HG03460 (cell line): ENCODE measurements around the gene BTBD17.
"Not testable (repeated sequence)": the region's sequence is repeated elsewhere in the genome, so short reads cannot be mapped to it uniquely, and the experiment has no call there.

ENCODE experiments used
- ATAC-seq: cut with Tn5 transposase; IDR thresholded peaks from one replicate; pipeline ENCODE4 v1.9.1; 2021; ENCODE audit not compliant: unreplicated experiment

Gene BTBD17, protein sequence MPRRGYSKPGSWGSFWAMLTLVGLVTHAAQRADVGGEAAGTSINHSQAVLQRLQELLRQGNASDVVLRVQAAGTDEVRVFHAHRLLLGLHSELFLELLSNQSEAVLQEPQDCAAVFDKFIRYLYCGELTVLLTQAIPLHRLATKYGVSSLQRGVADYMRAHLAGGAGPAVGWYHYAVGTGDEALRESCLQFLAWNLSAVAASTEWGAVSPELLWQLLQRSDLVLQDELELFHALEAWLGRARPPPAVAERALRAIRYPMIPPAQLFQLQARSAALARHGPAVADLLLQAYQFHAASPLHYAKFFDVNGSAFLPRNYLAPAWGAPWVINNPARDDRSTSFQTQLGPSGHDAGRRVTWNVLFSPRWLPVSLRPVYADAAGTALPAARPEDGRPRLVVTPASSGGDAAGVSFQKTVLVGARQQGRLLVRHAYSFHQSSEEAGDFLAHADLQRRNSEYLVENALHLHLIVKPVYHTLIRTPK

DNA sequence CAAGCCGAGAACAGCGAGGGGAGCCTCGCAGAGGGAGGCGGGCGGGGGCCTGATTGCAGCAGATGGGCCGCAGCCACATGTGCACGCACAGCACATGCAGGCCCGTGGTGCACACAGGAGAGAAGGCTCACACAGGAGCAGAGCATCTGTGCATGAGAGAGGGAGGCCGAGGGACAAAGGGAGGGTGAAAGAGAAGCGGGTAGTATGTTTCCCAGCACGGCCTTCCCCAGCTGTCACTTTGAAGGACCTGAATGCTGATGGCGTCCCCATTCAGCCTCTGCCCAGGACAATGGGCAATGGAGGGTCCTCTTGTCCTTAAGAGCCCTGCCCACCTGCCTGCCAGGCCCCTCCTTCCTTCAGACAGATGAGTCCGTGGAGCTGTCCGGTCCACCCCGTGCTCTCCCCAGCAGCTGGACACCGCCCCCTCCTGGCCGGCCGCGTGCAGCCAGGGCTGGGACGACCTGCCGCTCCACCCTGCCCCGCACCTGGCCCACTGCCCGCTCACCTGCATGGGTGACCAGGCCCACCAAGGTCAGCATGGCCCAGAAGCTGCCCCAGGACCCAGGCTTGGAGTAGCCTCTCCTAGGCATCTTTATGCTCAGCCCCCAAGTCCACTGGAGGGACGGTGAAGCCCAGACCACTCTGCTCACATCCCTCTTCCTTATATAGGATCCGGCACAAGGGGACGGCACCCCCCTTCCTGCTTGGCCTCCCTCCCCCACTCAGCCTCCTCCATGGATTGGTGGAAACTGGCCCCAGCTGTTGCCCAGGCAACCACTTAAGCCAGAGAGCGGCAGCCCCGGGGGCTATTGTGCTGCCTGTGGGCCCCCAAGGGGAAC, at the start of gene BTBD17:
TSS of gene BTBD17 (minus strand) at position 639 of the 839 bp plus-strand sequence. CDS start at position 590, 49 bp downstream.
- no peak for ATAC-seq

DNA sequence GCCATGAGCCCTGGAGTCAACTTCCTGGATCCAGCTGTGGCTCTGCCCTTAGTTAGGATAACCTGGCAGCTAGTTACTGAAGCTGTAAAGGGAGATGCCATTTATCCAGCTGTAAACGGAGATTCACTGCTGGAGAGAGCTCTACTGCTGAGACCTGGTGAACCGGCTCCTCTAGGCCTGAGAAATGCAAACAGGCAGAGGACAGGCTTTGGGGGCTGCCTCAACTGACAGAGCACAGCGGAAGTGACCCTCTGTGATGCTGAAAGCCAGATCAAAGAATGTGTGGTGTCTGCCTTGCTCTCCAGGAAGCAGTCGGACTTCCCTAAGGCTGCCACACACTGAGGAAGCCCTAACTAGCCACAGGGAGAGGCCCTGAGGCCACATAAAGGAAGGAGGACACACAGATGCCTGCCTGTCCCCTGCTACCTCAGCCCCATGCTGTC, 48.4 kb upstream of the BTBD17 start:
- ATAC-seq = no peak

DNA sequence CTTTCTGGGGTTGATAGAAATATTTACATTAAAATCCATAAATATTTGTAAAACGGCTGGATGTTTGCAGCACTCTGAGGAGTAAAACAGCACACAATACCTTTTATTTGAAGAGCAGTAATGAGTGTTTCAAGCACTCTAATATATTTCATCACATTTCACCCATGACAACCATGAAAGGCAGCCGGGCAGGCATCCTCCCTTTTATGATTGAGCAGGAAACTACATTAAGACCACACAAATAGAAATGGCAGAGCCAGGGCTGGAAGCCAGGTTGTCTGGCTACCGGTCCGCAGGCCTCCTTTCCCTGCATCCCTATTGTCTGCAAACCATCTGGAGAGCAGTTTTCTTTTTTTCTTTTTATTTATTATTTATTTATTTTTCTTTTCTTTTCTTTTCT, 47.1 kb upstream of the BTBD17 start:
- ATAC-seq = no peak

DNA sequence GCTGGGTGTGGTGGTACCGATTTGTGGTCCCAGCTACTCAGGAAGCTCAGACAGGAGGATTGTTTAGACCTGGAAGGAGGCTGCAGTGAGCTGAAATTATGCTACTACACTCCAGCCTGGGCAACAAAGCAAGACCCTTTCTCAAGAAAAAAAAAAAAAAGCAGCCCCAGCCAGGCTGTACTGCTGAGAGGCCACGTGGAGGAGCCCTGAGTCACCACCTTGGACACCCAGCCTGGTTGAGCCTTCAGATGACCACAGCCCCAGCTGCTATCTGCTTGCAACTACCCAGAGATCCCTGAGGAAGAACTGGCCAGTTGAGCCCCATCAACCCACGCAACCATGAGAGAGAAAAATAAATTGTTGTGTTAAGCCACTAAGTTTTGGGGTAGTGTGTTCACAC, 46.6 kb upstream of the BTBD17 start:
- no peak for ATAC-seq

DNA sequence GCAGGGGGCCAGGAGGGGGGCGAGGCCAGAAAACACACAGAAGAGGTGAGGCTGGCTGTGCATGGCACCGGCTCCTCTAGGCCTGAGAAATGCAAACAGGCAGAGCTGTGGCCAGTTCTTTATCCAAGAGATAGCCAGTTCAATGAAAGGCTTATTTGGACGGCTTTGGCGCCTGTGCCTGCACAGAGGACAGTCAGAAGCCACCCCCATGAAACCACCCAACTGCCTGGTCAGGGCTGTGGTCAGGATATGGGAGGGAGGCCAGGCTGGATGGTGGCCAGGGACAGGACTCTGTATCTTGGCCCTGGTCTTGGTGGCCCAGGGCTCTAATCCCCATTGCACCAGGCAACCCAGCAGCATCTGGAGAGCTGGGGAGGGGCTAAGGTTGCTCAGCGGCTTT, 45.7 kb upstream of the BTBD17 start:
- no peak for ATAC-seq

DNA sequence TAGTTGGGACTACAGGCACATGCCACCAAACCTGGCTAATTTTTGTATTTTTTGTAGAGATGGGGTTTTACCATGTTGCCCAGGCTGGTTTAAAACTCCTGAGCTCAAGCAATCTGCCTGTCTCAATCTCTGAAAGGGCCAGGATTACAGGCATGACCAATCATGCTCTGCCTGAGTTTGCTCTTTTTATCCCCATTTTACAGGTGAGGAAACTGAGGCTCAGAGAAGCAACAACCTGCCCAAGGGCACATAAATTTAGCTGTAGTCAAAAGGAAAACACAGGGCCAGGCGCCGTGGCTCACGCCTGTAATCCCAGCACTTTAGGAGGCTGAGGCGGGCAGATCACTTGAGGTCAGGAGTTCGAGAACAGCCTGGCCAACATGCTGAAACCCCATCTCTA, 43.6 kb upstream of the BTBD17 start:
- not testable (repeated sequence) for ATAC-seq

DNA sequence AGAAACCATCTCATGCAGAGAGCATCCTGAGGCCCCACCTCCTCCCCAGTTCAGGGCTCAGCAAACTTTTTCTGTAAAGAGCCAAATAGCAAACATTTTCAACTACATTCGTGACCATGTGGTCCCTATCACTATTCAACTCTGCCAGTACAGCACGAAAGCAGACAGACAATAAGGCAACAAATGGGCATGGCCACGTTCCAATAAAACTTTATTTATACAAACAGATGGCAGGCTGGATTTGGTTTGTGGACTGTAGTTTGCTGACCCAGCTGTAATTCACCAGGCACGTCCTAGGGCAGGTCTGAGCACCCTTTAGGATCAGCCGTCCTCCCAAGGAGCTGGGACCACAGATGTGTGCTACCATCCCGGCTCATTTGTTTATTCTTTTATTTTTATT, 43.1 kb upstream of the BTBD17 start:
- ATAC-seq = no peak

DNA sequence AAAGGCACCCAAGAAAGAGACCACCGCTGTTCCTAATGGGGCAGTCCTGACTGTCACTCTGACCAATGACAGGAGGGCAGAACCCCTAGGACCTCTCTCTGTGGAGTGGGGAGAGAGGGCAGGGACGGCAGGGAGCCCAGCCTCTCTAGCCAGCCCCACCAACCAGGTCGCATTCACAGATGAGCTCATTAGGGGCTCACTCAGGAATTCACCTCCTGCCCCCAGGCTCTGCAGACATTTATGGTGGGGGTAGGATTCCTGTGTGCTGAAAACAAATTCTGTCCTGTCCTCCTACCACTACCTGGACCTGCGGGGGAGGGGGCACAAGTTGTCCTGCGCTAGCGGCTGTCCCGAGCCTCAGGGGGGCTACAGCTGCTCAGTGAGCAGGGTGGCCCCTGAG, 42.5 kb upstream of the BTBD17 start:
- ATAC-seq = no peak

DNA sequence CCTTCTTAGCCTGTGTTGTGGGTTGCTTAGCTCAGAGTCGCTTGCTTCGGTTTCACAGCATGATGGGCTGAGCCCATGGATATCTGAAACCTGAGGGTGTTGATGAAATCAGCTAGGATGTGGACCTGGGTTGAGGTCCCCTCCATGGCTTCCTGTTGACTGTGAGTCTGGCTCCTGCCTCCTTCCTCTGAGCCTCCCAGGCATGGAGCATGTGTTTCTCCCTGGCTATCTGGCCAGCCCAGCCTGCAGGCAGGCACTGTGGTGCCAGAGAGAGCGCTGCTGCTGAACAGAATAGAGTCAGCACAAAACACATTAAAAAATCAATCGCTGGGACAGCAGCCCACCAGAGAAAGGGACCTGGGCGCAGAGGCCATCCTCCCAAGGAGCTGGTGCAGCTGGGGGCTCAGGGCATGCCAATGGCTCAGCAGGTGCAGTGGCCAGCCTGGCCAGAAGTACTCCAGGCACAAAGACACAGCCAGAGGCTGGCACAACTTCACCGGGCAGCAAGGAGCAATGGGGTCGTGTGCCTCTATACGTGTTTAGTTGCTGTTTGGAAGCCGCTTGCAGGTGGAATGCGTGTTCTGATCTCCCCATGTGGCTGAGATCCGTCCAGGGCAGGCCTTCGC, 42.0 kb upstream of the BTBD17 start:
- no peak for ATAC-seq

DNA sequence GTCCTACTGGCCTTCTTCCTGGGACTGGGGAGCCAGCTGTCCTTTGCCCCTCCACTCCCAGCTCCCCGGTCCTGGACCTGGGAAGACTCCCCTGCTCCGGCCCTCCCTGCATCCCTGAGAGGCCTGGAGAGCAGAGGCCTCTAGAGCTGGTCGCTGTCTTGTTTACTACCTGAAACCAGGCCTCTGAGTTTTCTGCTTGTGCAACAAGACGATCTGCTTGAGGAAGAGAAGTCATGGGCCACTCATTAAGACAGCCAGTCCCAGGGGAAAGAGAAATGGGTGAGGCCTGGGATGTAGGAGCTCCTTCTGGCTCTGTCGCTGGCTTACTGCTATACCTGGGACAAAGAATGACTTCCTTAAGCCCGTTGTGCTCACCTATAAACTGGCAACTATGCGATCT, 40.4 kb upstream of the BTBD17 start:
- ATAC-seq = no peak

DNA sequence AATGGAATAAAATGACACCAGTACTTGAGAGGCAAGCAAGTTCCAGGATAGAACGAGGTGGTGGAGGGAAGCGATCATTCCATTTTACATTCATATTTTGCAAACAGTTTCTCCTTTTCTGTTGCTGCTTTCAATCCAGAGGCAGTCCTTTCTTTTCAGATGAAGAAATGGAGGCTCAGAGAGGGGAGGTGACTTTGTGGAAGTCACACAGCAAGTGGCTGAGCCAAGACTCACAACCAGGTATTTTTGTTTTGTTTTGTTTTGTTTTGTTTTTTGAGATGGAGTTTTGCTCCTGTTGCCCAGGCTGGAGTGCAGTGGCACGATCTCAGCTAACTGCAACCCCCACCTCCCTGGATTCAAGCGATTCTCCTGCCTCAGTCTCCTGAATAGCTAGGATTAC, 34.9 kb upstream of the BTBD17 start:
- no peak for ATAC-seq

DNA sequence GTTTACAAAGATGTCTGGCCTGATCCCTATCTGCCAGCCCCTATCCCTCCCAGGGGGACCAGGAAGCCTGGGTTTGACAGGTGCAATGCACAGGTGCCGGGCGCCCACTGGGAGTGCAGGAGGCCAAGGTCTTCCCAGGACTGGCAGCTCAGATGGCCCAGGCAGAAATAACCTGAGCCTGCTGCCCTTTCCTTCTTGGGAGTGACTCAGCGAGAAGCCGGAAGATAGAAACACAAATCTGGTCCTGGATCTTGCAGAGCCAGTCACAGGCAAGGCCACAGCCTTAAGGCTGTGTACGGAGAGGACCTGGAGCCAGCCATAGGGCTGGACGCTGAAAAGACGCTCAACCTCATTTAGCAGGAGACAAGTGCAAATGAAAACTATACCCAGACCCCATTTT, 33.3 kb upstream of the BTBD17 start:
- ATAC-seq = no peak

DNA sequence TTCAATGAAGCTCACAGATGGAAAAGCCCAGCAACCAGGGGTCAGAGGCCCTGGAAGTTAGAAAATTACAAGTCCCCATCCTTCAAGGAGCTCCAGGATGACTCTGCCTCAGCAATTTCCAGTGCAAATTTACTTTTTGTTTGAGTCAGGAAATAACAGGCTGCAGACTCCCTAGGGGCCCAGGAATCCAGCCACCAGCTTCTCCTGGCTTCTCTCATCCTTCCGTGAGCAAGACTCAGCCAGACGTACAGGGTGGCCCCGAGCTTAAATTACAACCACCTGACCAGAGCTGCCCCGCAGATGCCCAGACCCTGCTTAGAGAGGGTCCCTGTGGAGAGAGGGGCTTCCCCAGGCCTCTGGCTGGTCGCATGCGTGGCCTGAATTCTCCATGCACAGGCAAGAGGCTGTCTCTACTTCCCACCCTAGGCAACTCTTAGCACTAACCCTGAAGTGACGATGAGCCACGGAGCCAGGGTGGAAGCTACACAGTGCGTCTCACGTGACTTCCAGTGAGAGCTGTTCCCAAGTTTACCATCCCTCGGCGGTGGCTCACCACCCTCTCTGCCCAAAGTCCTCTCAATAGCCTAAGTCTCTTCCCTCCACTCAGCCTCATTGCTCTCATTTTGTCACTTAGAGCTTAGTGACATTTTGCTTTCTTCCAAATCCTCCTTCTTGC, 32.7 kb upstream of the BTBD17 start:
- ATAC-seq = no peak

DNA sequence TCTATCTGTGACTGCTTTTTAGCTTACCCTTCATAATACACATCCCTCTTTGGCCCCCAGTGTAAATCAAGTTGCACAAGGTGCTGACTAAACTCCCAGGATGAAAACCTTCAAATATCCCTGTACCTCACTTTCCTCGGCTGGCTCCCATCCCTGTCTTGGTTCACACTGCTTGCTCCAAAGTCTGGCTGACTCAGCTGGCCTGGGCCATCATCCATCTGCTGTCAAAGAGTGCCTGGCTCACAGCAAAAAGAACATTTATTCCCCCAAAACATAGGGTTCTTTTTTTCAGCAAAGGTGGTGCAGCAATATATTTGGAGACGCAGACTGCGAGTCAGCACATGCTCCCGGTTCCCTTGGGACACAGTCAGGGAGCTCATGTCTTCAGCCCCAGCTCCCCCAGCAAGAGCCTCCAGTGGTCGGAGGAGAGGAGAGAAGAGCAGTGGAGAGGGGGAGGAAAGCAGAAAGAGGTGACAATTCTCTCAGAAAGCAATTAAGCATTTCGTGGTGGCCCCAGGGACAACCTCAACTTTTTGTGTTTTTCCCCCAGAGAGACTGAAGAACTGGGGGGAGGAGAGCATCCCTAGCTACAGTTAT, 31.8 kb upstream of the BTBD17 start:
- no peak for ATAC-seq

DNA sequence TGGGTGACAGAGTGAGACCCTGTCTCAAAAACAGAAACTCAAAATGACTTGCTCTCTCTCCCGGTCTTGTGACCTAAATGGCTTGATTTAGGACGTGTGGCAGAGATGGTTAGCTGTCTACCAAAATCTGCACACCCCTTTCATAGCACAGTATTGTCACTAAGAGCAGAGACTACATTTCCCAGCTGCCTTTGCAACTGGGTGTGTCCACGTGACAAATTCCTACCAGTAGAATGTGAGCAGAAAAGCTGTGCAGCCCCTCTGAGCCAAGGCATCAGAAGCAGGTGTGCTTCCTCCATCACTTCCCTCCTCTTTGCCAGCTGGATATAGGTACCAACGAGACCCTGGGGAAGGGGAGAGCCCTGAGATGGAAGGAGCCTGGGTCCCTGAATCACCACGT, 31.2 kb upstream of the BTBD17 start:
- ATAC-seq = no peak

DNA sequence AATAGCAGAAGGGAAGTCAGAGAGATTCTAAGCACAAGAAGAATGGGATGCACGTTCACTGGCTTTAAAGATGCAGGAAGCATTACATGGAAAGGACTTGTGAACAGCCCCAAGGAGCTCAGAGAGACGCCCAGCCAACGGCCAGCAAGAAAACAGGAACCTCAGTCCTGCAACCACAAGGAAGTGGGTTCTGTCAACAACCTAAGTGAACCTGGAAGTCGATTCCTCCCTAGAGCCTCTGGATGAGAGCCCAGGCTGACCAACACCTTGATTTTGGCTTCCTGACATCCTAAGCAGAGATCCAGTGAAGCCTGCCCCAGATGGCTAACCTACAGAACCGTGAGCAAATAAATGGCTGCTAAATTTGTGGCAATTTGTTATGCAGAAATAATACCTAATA, 30.1 kb upstream of the BTBD17 start:
- ATAC-seq = no peak

DNA sequence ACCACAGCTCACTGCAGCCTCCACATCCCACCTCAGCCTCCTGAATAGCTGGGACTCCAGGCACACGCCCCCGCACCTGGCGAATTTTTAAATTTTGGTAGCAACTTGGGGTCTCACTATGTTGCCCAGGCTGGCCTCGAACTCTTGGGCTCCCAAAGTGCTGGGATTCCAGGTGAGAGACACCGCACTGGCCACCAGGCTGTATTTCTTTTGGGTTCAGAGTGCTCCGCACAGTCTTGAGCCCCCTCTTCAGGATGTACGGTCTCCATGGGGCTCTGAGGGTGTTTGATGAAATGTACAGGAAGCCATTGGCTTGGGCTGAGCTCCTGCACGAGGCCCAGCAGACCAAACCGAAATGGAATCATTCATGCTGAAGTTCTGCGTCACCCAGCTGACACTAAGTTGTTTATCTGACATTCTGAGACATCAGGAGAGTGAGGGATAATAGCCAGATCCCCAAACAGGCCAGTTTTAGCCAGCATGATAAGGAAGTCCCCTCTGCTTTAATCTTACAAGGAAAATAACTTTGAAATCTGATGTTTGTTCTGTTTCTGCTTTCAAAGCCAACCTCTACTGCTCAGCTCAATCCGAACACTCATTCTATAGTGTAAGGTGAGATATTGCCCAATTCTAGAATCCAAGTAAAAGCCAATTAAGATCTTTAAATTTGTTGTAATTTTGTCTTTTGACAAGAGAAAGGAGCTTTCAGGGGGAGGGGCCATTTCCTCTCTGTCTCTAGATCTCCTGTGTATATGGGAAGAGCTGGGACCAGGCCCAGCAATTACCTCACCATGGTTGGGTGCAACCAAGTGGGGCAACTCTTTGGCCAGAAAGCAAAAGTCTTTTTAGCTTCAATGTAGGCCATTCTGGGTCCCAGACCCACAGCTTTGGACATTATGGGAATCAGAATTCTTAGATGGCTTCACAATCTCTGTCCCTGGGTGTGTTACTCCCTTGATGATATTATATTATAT, 29.3 kb upstream of the BTBD17 start:
- ATAC-seq = no peak

DNA sequence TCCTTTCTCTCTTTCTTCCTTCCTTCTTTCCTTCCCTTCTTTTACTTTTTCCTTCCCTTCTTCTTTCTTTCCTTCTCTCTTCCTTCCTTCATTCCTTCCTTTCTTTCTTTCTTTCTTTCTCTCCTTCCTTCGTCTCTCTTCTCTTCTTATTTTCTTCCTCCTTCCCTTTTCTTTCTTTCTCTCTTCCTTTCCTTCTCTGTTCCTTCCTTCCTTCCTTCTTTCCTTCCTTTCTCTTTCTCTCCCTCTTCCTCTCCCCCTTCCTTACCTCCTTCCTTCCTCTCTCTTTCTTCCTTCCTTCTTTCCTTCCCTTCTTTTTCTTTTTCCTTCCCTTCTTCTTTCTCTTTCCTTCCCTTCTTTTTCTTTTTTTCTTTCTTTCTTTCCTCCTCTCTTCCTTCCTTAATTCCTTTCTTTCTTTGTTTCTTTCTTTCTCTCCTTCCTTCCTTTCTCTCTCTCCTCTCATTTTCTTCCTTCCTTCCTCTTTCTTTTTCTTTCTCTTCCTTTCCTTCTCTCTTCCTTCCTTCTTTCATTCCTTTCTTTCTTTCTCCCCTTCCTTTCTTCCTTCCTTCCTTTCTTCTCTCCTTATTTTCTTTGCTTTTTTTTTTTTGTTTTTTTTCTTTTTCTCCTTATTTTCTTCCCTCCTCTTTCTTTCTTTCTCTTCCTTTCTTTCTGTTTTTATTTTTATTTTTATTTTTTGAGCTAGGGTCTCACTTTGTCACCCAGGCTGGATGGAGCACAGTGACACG, 28.4 kb upstream of the BTBD17 start:
- ATAC-seq = no peak
